OCI-LY3 (cell line): ENCODE data around the gene DOK4.

Experiments
- H2AFZ ChIP-seq: fragments of 200-600, 300-600 bp; shearing (Covaris generic); 2 replicates; pipeline ENCODE4 v1.6.0; 2014; ENCODE audit warnings: antibody characterized with exemption, low read depth, low read length
- H3K27ac ChIP-seq: fragments of 200-600, 300-600 bp; sonication (generic); 2 replicates; pipeline ENCODE4 v1.5.1; 2014; ENCODE audit warnings: mild to moderate bottlenecking, low read length, moderate library complexity, mixed read lengths
- H3K27me3 ChIP-seq: fragments of 200-600, 300-600 bp; sonication (generic); 2 replicates; pipeline ENCODE4 v1.6.1; 2014; ENCODE audit warnings: low read depth, low read length, mixed read lengths
- H3K36me3 ChIP-seq: fragments of 200-600, 300-600 bp; sonication (generic); replicated peaks from 2 replicates; pipeline ENCODE3; 2014; ENCODE audit warnings: low read depth, low read length, mixed read lengths
- H3K4me1 ChIP-seq: fragments of 300-600, 200-600 bp; sonication (generic); 2 replicates; pipeline ENCODE4 v1.6.1; 2014; ENCODE audit warnings: low read length, mixed read lengths
- H3K4me2 ChIP-seq: fragments of 200-600, 300-600 bp; sonication (generic); 2 replicates; pipeline ENCODE4 v1.6.1; 2014; ENCODE audit warnings: low read length, mixed read lengths
- H3K4me3 ChIP-seq: fragments of 300-600, 200-600 bp; sonication (generic); 2 replicates; pipeline ENCODE4 v1.5.1; 2014; ENCODE audit warnings: antibody characterized with exemption, mild to moderate bottlenecking, low read length, moderate library complexity
- H3K79me2 ChIP-seq: fragments of 300-600, 200-600 bp; shearing (Covaris generic); 2 replicates; pipeline ENCODE4 v1.6.1; 2014; ENCODE audit warnings: mild to moderate bottlenecking, low read length, mixed read lengths
- H3K9ac ChIP-seq: fragments of 300-600, 200-600 bp; shearing (Covaris generic); 2 replicates; pipeline ENCODE4 v1.6.0; 2014; ENCODE audit warnings: mild to moderate bottlenecking, low read length, moderate library complexity
- H3K9me3 ChIP-seq: fragments of 200-600, 300-600 bp; shearing (Covaris generic); 2 replicates; pipeline ENCODE4 v1.6.1; 2014; ENCODE audit warnings: low read length, mixed read lengths; ENCODE audit not compliant: insufficient read depth
- H4K20me1 ChIP-seq: fragments of 200-600, 300-600 bp; sonication (generic); 2 replicates; pipeline ENCODE4 v1.6.1; 2016; ENCODE audit warnings: low read length, mixed read lengths; ENCODE audit not compliant: insufficient read depth
- CTCF ChIP-seq: fragments of 200-600, 300-600 bp; sonication (generic); IDR thresholded peaks from 2 replicates; pipeline ENCODE4 v1.5.1; 2014; ENCODE audit warnings: antibody characterized with exemption, low read length, low read depth
- EZH2phosphoT487 ChIP-seq: fragments of 200-600 bp; shearing (Covaris generic); IDR thresholded peaks from 2 replicates; pipeline ENCODE4 v1.6.1; 2018; ENCODE audit warnings: antibody characterized with exemption, mixed run types, low read depth

Gene DOK4

DNA sequence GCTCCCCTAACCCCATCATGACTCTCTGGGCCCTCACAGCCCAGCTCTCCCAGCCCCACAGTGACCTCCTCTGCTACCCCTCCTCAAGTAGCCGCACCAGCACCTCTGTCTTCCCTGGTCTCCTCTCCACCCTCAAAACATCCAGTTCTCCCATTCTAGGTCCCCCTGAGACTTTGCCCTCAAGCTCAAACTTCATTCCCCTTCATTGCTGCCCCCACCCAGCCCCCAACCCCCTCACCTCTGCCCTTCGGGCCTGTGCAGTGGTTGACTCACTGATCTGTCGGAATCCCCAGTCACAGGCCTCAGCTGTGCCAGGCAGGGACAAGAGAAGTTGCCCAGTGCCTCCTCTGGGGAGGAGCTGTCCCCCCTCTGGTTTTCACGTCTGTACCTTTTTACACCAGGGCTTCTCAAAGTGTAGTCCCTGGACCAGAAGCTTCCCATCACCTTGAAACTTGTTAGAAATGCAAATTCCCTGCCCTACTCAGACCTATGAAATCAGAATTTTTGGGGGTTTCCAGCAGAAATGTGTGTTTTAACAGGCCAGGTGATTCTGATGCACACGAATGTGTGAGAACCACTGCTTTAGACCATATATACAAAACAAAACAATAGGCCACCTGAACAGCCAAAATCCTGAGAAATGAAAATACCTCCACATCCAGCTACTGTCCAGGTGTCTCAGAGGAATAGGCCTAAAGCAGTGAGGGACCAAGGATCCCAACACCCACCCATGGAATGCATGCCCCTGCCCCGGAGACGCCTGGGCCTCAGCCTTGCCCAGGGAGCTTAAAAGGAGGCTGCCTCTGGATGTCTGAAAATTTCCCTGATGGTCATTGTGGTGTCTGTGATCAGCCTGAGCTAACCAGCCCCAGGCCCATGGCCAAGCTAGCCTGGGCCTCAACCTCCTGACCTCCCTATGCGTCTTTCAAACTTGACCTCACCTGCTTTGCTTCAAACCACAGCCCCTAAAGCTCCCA, 853 bp upstream of the DOK4 start:
- H3K4me3 ChIP-seq: peak overlapping the region; percentile 78

DNA sequence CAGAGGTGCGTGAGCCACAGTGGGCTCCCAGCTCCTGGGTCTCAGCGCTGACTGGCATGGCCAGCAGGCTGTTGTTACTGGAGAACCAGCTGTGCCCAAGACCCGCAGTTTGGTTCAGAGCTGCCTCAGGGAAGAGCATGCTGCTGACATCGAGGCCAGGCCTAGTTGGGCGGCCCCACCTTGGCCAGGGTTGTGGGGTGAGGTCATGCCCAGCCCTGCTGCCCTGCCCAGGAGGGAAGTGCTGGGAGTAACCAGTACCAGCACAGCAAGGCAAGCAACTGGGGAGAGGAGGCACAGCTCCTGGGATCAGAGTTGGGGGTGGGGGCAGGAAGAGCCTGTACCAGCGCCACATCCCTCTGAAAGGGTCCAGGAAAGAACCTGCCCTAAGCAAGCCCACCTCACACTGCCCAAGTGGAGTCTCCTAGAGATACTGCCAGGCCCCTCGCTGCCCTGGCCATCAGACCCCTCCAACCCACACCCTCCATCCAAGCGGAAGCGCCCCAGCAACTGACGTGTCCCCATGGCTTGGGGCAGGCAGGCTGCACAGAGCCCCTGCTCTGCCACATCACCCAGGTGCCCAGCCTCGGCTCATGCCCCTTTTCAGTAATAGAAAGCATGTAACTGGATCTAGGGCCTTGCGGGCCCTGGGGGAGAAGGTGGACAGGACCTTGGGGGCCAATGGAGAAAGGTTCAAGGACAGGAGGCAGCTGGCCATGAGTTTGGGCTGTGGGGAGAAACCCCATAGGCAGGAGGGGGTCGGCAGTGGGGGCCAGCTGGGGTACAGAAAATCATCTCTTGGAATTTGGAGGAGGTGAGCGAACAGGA, 990 bp downstream of the DOK4 start:
- peak overlapping the region; percentile 78 for H3K4me3 ChIP-seq
- H3K9ac ChIP-seq: 0 out of 2 replicates have a peak overlapping the region, but pooled peaks have one; percentile 29
- H3K27ac ChIP-seq: no peak overlapping the region
- TF ChIP-seq EZH2phosphoT487: no peak
- no peak for TF ChIP-seq CTCF
- H4K20me1 ChIP-seq: 0 out of 2 replicates have a peak, but pooled peaks cover 3% of the 10 kb centered on the region
- H2AFZ ChIP-seq: no peak overlapping the region
- H3K27me3 ChIP-seq: peaks cover 43% of the 10 kb centered on the region
- H3K4me2 ChIP-seq: peak overlapping the region; percentile 92
- H3K36me3 ChIP-seq: no peaks in the 10 kb centered on the region
- peaks cover 17% of the 10 kb centered on the region for H3K4me1 ChIP-seq
- no peaks in the 10 kb centered on the region for H3K9me3 ChIP-seq
- H3K79me2 ChIP-seq: no peaks in the 10 kb centered on the region

More for the DNA sequence above, 853 bp upstream of the DOK4 start:
- H3K9ac ChIP-seq: no peak overlapping the region; the same call in 1 of the 2 replicates
- H3K36me3 ChIP-seq: no peaks in the 10 kb centered on the region
- no peak overlapping the region for H3K27ac ChIP-seq
- H3K79me2 ChIP-seq: no peaks in the 10 kb centered on the region
- peak overlapping the region; percentile 93 for H2AFZ ChIP-seq
- H3K9me3 ChIP-seq: no peaks in the 10 kb centered on the region
- no peak for TF ChIP-seq CTCF
- no peak for TF ChIP-seq EZH2phosphoT487
- H3K27me3 ChIP-seq: peaks cover 42% of the 10 kb centered on the region
- peaks cover 17% of the 10 kb centered on the region for H3K4me1 ChIP-seq
- 0 out of 2 replicates have a peak, but pooled peaks cover 3% of the 10 kb centered on the region for H4K20me1 ChIP-seq
- peak overlapping the region; percentile 74 for H3K4me2 ChIP-seq

DNA sequence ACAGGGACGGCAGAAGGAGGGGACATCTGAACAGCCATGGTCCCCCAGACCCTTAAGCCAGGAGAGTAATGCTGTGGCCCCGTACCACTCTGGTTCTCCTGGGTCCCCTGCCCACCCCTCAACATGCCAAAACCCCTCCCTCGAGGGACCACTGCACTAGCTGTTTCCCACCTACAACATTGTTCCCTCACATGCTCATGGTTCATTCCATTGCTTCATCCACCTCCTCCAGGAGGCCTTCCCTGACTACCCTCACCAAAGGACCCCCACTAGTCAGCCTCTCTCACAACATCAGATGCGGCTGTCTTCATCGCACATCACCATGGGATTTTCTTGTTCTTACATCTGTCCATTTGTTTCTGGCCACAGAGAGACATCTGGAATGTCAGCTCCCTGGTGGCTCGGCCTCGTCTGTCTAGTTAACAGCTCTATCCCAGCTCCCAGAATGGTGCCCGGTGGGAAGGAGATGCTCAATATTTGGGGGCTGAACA, 1.7 kb downstream of the DOK4 start:
- no peak overlapping the region for H2AFZ ChIP-seq
- H3K27me3 ChIP-seq: peaks cover 40% of the 10 kb centered on the region
- H3K79me2 ChIP-seq: no peaks in the 10 kb centered on the region
- peaks cover 17% of the 10 kb centered on the region for H3K4me1 ChIP-seq
- no peaks in the 10 kb centered on the region for H3K36me3 ChIP-seq
- H3K9ac ChIP-seq: no peak overlapping the region
- no peak overlapping the region for H3K4me3 ChIP-seq
- no peaks in the 10 kb centered on the region for H3K9me3 ChIP-seq
- H4K20me1 ChIP-seq: 0 out of 2 replicates have a peak, but pooled peaks cover 3% of the 10 kb centered on the region
- TF ChIP-seq CTCF (no peak), EZH2phosphoT487 (no peak)
- H3K27ac ChIP-seq: no peak overlapping the region
- H3K4me2 ChIP-seq: no peak overlapping the region
